ENCODE data around the gene CRADD.

GRCh38 chr12:93783832-93784231 lies 106.7 kb downstream of the CRADD start:
- TF ChIP-seq CTCF (IDR thresholded peaks at IDR 0.05) = no peak
- no peak for TF ChIP-seq POLR2A (IDR thresholded peaks at IDR 0.05)
